Central memory CD8-positive, alpha-beta T cell (primary cell): ENCODE data around the gene RBM23.
"Not testable (repeated sequence)": the region's sequence is repeated elsewhere in the genome, so short reads cannot be mapped to it uniquely, and the experiment has no call there.

Experiments used
- ATAC-seq: fragments of 150-1000 bp; cut with Tn5 transposase; replicated peaks from 2 replicates; pipeline ENCODE4 v1.10.0; 2022; ENCODE audit warnings: mild to moderate bottlenecking, moderate FRiP score, moderate number of reproducible peaks; ENCODE audit not compliant: poor library complexity, severe bottlenecking; ENCODE audit errors: extremely low read depth
- DNase-seq, 2 donors: peaks; one replicate each; pipeline ENCODE4 v3.0.0; 2021; ENCODE audit warnings: low spot score in 2 of 2
- H3K27ac Mint-ChIP-seq: one replicate; pipeline ENCODE4 v1.8.0; 2022; ENCODE audit warnings: low read depth, mild to moderate bottlenecking, moderate library complexity, mixed read lengths
- H3K27me3 Mint-ChIP-seq: one replicate; pipeline ENCODE4 v1.8.0; 2022; ENCODE audit warnings: mixed read lengths
- H3K36me3 Mint-ChIP-seq: one replicate; pipeline ENCODE4 v1.8.0; 2022; ENCODE audit warnings: mild to moderate bottlenecking, moderate library complexity, mixed read lengths; ENCODE audit not compliant: insufficient read depth
- H3K4me1 Mint-ChIP-seq: one replicate; pipeline ENCODE4 v1.8.0; 2022; ENCODE audit warnings: mixed read lengths
- H3K4me3 Mint-ChIP-seq: one replicate; pipeline ENCODE4 v1.8.0; 2022; ENCODE audit warnings: mild to moderate bottlenecking, moderate library complexity, mixed read lengths
- H3K9me3 Mint-ChIP-seq: one replicate; pipeline ENCODE4 v1.8.0; 2022; ENCODE audit warnings: mixed read lengths

Gene RBM23

GRCh38 chr14:22918804-22919600, at the start of gene RBM23:
Gene RBM23 (minus strand): TSS chr14:22919149.
- Mint-ChIP-seq H3K4me1 (peaks cover 18% of the 10 kb centered on the region), H3K36me3 (peaks cover 28% of the 10 kb centered on the region), H3K27me3 (no peaks in the 10 kb centered on the region), H3K4me3 (peak within 1 kb of the TSS; percentile 94), H3K27ac (peak within 1 kb of the TSS; percentile 100), H3K9me3 (no peaks in the 10 kb centered on the region)
- DNase-seq (peak; percentile 99 to 100), ATAC-seq (peak; percentile 87)

DNA sequence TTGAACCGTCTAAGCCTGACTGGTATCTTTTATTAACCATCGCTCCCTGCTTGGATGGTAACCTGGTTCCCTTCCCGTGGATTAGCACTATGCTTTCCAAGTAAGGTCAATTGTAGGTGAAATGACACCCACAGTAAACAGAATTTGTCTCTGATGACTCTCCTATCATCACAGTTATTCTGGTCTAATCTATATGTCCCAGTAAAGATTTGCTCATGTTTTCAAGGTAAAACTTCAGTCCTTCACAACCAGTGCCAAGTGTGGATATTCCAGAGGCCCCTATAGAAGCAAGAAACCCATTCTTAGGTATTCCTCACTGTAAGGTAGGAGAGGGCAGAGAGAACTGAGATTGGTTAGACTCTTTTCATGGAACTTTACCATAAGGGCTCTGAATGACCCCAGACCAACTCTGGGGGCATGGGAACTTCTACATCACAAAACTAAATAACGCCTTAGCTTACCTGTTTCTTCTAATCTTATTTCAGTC, 47.9 kb upstream of the RBM23 start:
- no peaks in the 10 kb centered on the region for H3K27me3 Mint-ChIP-seq
- H3K4me1 Mint-ChIP-seq, result no peaks in the 10 kb centered on the region
- no peak overlapping the region for H3K27ac Mint-ChIP-seq
- no peaks in the 10 kb centered on the region for H3K9me3 Mint-ChIP-seq
- DNase-seq (no peak), ATAC-seq (no peak)
- H3K36me3 Mint-ChIP-seq, result no peaks in the 10 kb centered on the region
- H3K4me3 Mint-ChIP-seq, result no peak overlapping the region

- not testable (repeated sequence) for H3K27me3 Mint-ChIP-seq, H3K9me3 Mint-ChIP-seq, H3K4me1 Mint-ChIP-seq, H3K36me3 Mint-ChIP-seq, DNase-seq, H3K4me3 Mint-ChIP-seq, H3K27ac Mint-ChIP-seq, ATAC-seq
These were observed 47.2 kb upstream of the RBM23 start for GRCh38 chr14:22965916-22966782.

- H3K36me3 Mint-ChIP-seq, result no peaks in the 10 kb centered on the region
- ATAC-seq (no peak), DNase-seq (no peak)
- H3K27ac Mint-ChIP-seq, result no peak overlapping the region
- H3K27me3 Mint-ChIP-seq, result no peaks in the 10 kb centered on the region
- H3K4me1 Mint-ChIP-seq, result no peaks in the 10 kb centered on the region
- H3K9me3 Mint-ChIP-seq, result no peaks in the 10 kb centered on the region
- no peak overlapping the region for H3K4me3 Mint-ChIP-seq
These were observed 43.2 kb upstream of the RBM23 start for GRCh38 chr14:22962061-22962676.

GRCh38 chr14:22955702-22956569, 37.0 kb upstream of the RBM23 start:
- H3K27me3 Mint-ChIP-seq, result no peaks in the 10 kb centered on the region
- ATAC-seq (no peak), DNase-seq (no peak)
- no peaks in the 10 kb centered on the region for H3K9me3 Mint-ChIP-seq
- H3K27ac Mint-ChIP-seq, result peak overlapping the region; percentile 75
- peaks cover 15% of the 10 kb centered on the region for H3K4me1 Mint-ChIP-seq
- peak overlapping the region; percentile 82 for H3K4me3 Mint-ChIP-seq
- H3K36me3 Mint-ChIP-seq, result peaks cover 10% of the 10 kb centered on the region

- Mint-ChIP-seq H3K4me1 (peaks cover 15% of the 10 kb centered on the region), H3K4me3 (no peak overlapping the region), H3K36me3 (peaks cover 23% of the 10 kb centered on the region), H3K27ac (no peak overlapping the region), H3K9me3 (no peaks in the 10 kb centered on the region), H3K27me3 (no peaks in the 10 kb centered on the region)
- ATAC-seq, result no peak
- no peak for DNase-seq
These were observed 33.5 kb upstream of the RBM23 start for GRCh38 chr14:22952418-22952817.

DNA sequence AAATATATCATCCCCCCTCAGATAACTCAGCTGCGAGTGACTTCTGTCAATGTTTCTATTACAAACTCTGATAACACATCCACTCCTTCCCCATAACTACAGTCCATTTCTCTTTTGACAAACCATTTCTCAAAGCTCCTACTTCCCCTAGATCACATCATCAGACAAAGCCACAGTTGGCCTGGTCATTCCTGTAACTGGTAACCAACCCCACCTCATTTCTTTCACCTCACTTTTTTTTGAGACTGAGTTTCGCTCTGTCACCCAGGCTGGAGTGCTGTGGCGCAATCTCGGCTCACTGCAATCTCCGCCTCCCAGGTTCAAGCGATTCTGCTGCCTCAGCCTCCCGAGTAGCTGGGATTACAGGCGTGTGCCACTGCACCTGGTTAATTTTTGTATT, 32.8 kb upstream of the RBM23 start:
- ATAC-seq, H3K9me3 Mint-ChIP-seq, H3K27me3 Mint-ChIP-seq, DNase-seq, H3K27ac Mint-ChIP-seq, H3K4me3 Mint-ChIP-seq: not testable (repeated sequence)
- H3K4me1 Mint-ChIP-seq, result peaks cover 15% of the 10 kb centered on the region
- peaks cover 29% of the 10 kb centered on the region for H3K36me3 Mint-ChIP-seq

DNA sequence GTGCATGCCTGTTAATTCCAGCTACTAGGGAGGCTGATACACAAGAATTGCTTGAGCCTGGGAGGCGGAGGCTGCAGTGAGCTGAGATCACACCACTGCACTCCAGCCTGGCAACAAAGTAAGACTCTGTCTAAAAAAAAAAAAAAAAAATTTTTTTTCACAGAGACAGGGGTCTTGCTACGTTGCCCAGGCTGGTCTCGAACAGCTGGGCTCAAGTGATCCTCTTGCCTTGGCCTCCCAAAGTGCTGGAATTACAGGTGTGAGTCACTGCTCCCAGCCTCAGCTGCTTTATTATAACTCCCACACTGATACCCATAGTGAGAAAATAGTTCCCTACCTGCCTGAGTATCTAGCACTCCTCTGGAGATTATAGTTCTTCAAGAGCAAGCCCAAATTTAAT, 26.7 kb upstream of the RBM23 start:
- no peak for DNase-seq
- no peak for ATAC-seq
- no peak overlapping the region for H3K4me3 Mint-ChIP-seq
- peaks cover 27% of the 10 kb centered on the region for H3K36me3 Mint-ChIP-seq
- H3K4me1 Mint-ChIP-seq, result no peaks in the 10 kb centered on the region
- H3K27me3 Mint-ChIP-seq, result no peaks in the 10 kb centered on the region
- H3K9me3 Mint-ChIP-seq, result no peaks in the 10 kb centered on the region
- no peak overlapping the region for H3K27ac Mint-ChIP-seq

DNA sequence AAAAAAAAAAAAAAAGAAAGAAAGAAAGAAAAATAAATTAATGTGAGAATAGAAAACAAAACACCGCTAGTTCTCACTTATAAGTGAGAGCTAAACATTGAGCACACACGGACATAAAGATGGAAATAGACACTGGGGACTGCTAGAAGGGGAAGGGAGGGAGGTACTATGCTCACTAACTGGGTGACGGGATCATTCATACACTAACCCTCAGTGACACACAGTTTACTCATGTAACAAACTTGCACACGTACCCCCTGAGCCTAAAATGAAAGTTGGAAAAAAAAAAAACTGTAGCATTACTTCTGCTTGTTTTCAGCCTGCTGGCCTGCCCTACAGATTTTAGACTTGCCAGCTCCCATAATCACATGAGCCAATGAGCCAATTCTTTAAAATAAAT, 20.7 kb upstream of the RBM23 start:
- DNase-seq, result no peak
- Mint-ChIP-seq H3K36me3 (peaks cover 4% of the 10 kb centered on the region), H3K4me3 (no peak overlapping the region), H3K27me3 (no peaks in the 10 kb centered on the region), H3K9me3 (no peaks in the 10 kb centered on the region), H3K27ac (no peak overlapping the region), H3K4me1 (no peaks in the 10 kb centered on the region)
- no peak for ATAC-seq

DNA sequence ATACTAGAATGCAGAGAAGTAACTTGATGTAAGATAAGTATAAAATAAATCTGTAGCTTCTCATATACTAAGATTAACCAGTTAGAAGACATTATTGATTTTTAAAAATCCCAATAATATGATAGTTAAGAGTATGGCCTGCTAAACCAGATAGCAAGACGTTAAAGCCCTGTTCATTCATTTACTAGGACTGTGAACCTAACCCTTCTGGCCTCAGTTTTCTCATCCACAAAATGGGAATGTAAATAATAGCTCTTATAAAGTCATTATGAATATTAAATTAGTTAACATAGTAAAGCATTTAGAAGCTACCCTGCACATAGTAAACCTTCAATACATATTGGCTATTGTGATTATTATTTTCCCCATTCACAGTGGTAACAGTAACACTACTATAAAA, 16.2 kb upstream of the RBM23 start:
- Mint-ChIP-seq H3K27ac (no peak overlapping the region), H3K9me3 (no peaks in the 10 kb centered on the region), H3K36me3 (no peaks in the 10 kb centered on the region), H3K27me3 (no peaks in the 10 kb centered on the region), H3K4me1 (peaks cover 6% of the 10 kb centered on the region), H3K4me3 (no peak overlapping the region)
- no peak for ATAC-seq
- DNase-seq, result no peak

- ATAC-seq (no peak), DNase-seq (no peak)
- peaks cover 6% of the 10 kb centered on the region for H3K4me1 Mint-ChIP-seq
- H3K27ac Mint-ChIP-seq, result no peak overlapping the region
- H3K27me3 Mint-ChIP-seq, result no peaks in the 10 kb centered on the region
- no peak overlapping the region for H3K4me3 Mint-ChIP-seq
- peaks cover 3% of the 10 kb centered on the region for H3K36me3 Mint-ChIP-seq
- no peaks in the 10 kb centered on the region for H3K9me3 Mint-ChIP-seq
These were observed 13.2 kb upstream of the RBM23 start for GRCh38 chr14:22932146-22932545.

- Mint-ChIP-seq H3K4me3 (no peak overlapping the region), H3K9me3 (no peaks in the 10 kb centered on the region), H3K4me1 (peaks cover 11% of the 10 kb centered on the region), H3K27me3 (no peaks in the 10 kb centered on the region), H3K27ac (no peak overlapping the region), H3K36me3 (peaks cover 7% of the 10 kb centered on the region)
- DNase-seq (no peak), ATAC-seq (peak; percentile 16)
These were observed 11.0 kb upstream of the RBM23 start for GRCh38 chr14:22929961-22930364.
